HL-60 (cell line): Measurements from ENCODE around the gene HMCN1.

Experiments
- DNase-seq, 2 experiments: peaks; one replicate each; pipeline ENCODE4 v3.0.0-alpha.2; 2010 to 2020; ENCODE audit warnings: low read depth in 1 of 2, low spot score in 1 of 2
- H3K27ac ChIP-seq: fragments of 250-450 bp; sonication (Bioruptor Pico); replicated peaks from 2 replicates; pipeline ENCODE4 v1.5.1; 2020; ENCODE audit warnings: mild to moderate bottlenecking, moderate library complexity
- H3K27me3 ChIP-seq: fragments of 250-450 bp; sonication (Bioruptor Pico); 2 replicates; pipeline ENCODE4 v1.5.1; 2021; ENCODE audit warnings: mild to moderate bottlenecking, moderate library complexity; ENCODE audit not compliant: insufficient read depth, poor library complexity, severe bottlenecking
- H3K4me3 ChIP-seq: replicated peaks from 2 replicates; pipeline ENCODE4 v1.5.1; 2011; ENCODE audit warnings: mild to moderate bottlenecking, control low read depth, low read length; ENCODE audit not compliant: insufficient read depth
- GABPA ChIP-seq: IDR thresholded peaks from 2 replicates; pipeline ENCODE4 v1.6.1; 2012; ENCODE audit warnings: low read depth
- POLR2AphosphoS5 ChIP-seq: IDR thresholded peaks from 2 replicates; pipeline ENCODE4 v1.6.1; 2012; ENCODE audit warnings: low read depth
- SPI1 ChIP-seq: IDR thresholded peaks from 2 replicates; pipeline ENCODE4 v1.6.1; 2012; ENCODE audit warnings: low read depth, mild to moderate bottlenecking, borderline replicate concordance
- TF ChIP-seq, protein P1 (sequence below): IDR thresholded peaks from 2 replicates; pipeline ENCODE4 v1.6.1; 2012; ENCODE audit warnings: low read depth; ENCODE audit not compliant: insufficient replicate concordance
- TF ChIP-seq, protein P2 (sequence below): IDR thresholded peaks from one replicate; pipeline ENCODE4 v1.5.1; 2011; ENCODE audit warnings: low read length, control low read depth, inconsistent platforms; ENCODE audit not compliant: insufficient read depth

Gene HMCN1

DNA sequence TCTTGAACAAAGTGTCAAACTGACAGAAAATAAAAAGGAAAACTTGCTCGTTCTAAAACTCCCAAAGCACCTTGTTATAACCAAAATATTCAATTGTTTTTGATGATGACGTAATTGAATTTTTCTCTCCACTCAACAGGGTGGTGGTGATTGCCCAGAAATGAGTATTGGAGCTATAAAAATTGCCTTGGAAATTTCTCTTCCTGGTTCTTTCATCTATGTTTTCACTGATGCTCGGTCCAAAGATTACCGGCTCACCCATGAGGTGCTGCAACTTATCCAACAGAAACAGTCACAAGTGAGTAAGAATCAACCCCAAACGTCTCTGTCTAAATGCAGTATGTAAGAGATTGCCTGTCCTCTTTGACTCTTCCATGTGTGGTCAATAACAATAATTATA is 130.1 kb downstream of the HMCN1 start:
- no peak for TF ChIP-seq POLR2AphosphoS5
- H3K4me3 ChIP-seq: no peak overlapping the region
- H3K27ac ChIP-seq: no peak overlapping the region
- H3K27me3 ChIP-seq: no peaks in the 10 kb centered on the region
- no peak for DNase-seq

DNA sequence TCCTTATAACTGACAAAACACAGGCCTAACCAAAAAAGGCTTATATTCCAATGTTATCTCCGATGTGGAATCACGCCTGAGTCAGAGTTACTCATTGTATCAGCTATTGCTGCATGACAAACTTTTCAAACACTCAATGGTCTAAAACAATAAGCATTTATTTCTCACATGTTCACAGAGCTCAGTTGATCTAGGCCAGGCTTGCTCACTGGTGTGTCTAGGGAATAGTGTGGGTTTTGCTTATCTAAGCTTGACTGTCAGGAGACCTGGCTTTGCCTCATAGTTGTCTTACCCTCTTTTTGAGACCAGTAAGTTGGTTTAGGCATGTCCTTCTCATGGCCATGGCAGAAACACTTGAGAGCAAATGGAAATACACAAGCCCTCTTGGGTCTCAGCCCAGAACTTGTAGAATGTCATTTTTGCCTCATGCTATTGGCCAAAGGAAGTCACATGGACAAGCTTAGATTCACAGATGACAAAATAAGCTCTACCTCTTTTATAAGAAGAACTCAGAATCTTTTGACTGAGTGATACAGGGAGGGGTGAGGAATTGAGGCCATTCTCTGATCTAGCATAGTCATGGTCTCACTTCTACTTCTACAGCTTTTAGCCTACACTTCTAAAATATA is 130.8 kb downstream of the HMCN1 start:
- TF ChIP-seq, protein P1, sequence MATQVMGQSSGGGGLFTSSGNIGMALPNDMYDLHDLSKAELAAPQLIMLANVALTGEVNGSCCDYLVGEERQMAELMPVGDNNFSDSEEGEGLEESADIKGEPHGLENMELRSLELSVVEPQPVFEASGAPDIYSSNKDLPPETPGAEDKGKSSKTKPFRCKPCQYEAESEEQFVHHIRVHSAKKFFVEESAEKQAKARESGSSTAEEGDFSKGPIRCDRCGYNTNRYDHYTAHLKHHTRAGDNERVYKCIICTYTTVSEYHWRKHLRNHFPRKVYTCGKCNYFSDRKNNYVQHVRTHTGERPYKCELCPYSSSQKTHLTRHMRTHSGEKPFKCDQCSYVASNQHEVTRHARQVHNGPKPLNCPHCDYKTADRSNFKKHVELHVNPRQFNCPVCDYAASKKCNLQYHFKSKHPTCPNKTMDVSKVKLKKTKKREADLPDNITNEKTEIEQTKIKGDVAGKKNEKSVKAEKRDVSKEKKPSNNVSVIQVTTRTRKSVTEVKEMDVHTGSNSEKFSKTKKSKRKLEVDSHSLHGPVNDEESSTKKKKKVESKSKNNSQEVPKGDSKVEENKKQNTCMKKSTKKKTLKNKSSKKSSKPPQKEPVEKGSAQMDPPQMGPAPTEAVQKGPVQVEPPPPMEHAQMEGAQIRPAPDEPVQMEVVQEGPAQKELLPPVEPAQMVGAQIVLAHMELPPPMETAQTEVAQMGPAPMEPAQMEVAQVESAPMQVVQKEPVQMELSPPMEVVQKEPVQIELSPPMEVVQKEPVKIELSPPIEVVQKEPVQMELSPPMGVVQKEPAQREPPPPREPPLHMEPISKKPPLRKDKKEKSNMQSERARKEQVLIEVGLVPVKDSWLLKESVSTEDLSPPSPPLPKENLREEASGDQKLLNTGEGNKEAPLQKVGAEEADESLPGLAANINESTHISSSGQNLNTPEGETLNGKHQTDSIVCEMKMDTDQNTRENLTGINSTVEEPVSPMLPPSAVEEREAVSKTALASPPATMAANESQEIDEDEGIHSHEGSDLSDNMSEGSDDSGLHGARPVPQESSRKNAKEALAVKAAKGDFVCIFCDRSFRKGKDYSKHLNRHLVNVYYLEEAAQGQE: no peak
- TF ChIP-seq, protein P2, sequence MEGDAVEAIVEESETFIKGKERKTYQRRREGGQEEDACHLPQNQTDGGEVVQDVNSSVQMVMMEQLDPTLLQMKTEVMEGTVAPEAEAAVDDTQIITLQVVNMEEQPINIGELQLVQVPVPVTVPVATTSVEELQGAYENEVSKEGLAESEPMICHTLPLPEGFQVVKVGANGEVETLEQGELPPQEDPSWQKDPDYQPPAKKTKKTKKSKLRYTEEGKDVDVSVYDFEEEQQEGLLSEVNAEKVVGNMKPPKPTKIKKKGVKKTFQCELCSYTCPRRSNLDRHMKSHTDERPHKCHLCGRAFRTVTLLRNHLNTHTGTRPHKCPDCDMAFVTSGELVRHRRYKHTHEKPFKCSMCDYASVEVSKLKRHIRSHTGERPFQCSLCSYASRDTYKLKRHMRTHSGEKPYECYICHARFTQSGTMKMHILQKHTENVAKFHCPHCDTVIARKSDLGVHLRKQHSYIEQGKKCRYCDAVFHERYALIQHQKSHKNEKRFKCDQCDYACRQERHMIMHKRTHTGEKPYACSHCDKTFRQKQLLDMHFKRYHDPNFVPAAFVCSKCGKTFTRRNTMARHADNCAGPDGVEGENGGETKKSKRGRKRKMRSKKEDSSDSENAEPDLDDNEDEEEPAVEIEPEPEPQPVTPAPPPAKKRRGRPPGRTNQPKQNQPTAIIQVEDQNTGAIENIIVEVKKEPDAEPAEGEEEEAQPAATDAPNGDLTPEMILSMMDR: no peak
- TF ChIP-seq POLR2AphosphoS5 (no peak), SPI1 (no peak), GABPA (no peak)
- no peak for DNase-seq
- Histone ChIP-seq H3K4me3 (no peak overlapping the region), H3K27me3 (no peaks in the 10 kb centered on the region), H3K27ac (no peak overlapping the region)

DNA sequence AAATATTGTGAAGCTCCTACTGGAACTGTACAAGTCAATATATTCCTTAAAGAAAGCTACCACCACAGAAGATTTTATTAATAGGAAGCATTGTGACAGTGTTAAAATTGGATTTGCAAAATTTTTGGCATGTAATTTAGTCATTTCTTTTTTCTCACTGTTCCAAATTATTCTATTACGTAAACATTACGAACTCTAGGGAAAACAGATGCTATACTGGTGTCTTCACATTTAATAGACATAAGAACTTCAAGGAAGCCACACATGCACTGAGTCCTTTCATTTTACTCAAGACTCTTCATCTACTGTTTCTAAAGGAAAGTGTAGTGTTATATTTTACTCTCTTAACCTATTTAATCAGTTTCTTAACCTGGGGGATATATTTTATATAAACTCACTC is 135.4 kb downstream of the HMCN1 start:
- Histone ChIP-seq H3K27ac (no peak overlapping the region), H3K27me3 (peaks cover 4% of the 10 kb centered on the region), H3K4me3 (no peak overlapping the region)
- TF ChIP-seq GABPA: no peak
- no peak for TF ChIP-seq POLR2AphosphoS5
- TF ChIP-seq, protein P1: no peak
- TF ChIP-seq, protein P2: no peak
- TF ChIP-seq SPI1: no peak
- no peak for DNase-seq

DNA sequence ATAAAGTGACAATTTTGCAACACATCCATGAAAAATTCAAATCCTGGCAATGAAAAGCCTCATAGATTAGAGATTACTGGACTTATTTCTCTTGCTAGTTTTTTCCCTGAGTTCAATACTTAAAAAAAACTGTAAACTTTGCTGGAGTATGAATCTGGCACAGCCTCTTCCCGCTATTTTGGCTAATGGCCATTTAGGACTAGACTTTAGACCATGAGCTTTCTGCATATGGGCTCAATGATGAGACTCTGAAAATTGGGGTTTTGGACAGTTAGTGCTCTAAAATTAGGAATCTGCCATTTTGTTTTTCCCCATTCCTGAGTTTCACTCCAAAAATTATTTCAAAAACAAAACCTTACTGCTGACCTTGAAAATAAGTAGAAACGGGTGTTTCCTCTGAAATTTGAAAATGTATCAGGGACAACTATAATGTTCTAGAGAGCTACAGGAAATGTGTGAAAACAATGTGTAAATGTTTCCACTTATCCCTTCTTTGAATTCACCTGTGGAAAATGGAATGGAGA is 137.5 kb downstream of the HMCN1 start:
- H3K27ac ChIP-seq: no peak overlapping the region
- TF ChIP-seq, protein P1: no peak
- TF ChIP-seq POLR2AphosphoS5: no peak
- no peak for TF ChIP-seq GABPA
- TF ChIP-seq SPI1: no peak
- TF ChIP-seq, protein P2: no peak
- H3K4me3 ChIP-seq: no peak overlapping the region
- DNase-seq: no peak
- H3K27me3 ChIP-seq: peaks cover 4% of the 10 kb centered on the region
